LHCN-M2 (cell line): Measurements from ENCODE around the gene CD209. TPM values are rescaled to one million over a fixed set of nuclear protein-coding genes. Genes with fewer than 3 reads are reported as not detected.

Source experiments
- DNase-seq: peaks from one replicate; pipeline ENCODE4 v3.0.0-alpha.2; 2012; ENCODE audit warnings: low read depth
- total RNA-seq: library from RNA; depleted of rRNA; stranded (reverse); fragments of >200 nt; gene quantifications from 2 replicates; pipeline ENCODE4 v1.2.3, GENCODE V29; 2014

Gene CD209
- total RNA-seq, 1 experiment from 2014 or later: not detected

GRCh38 chr19:7706188-7706954 lies 41.0 kb downstream of the CD209 start:
- DNase-seq: no peak

GRCh38 chr19:7705387-7706187 lies 41.7 kb downstream of the CD209 start:
- DNase-seq: no peak

DNA sequence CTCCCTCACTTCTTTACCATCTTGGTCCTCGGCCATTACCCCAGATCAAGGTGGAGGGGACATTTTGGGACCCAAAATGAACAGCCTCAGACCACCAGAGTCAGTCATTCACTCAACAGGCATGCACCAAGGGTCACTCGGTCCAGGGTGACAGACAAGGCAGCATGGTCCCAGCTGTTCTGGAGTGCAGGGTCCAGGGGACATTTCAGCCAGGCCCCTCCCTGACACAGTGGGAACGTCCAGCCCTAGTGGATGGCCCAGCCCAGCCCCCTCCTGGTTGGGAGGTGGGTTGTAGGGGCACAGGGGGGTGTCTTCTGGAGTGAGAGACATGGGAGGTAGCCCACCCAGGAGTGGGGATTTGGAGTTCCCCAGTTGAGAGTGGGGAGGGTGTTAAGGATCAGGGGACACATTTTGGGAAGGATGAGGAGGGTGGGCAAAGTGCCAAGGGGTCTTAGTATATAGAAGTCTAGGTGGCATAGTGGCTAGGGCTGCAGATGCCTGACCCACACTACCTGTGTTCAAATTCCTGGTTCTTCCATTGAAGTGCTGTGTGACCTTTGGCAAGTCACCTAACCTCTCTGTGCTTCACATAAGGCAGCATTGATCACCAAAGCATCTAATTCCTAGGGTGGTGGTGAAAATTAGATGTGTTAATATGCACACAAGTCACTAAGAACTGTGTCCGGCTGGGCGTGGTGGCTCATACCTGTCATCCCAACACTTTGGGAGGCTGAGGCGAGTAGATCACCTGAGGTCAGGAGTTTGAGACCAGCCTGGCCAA lies 42.9 kb downstream of the CD209 start:
- DNase-seq: no peak

DNA sequence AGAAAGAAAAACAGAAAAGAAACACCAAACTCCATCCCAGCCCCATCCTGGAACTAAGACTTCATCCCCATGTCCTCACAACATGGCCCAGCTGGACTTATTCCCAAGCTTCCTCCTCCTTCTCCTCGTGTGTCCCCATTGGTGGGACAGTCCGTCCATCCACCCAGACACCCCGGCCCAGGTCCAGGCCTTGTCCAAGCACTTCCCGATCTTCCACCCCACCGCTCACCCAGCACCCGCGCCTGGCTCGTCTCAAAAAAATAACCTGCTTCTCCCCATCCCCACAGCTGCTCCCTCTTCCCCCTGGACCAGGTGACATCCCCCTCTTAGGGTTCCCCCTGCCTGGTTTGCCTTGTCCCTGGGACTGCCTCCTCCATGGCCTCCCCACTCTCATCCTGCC lies 44.0 kb downstream of the CD209 start:
- DNase-seq: no peak

- DNase-seq: no peak
These were observed 45.5 kb downstream of the CD209 start, which contains the start of gene FCER2 for GRCh38 chr19:7701654-7702457. Gene FCER2 (minus strand): TSS chr19:7702131. CDS start chr19:7699760, 2,371 bp downstream.

- DNase-seq: no peak
These were observed 46.2 kb downstream of the CD209 start for GRCh38 chr19:7701049-7701653.

GRCh38 chr19:7699417-7700401 lies 47.6 kb downstream of the CD209 start:
- DNase-seq: no peak

DNA sequence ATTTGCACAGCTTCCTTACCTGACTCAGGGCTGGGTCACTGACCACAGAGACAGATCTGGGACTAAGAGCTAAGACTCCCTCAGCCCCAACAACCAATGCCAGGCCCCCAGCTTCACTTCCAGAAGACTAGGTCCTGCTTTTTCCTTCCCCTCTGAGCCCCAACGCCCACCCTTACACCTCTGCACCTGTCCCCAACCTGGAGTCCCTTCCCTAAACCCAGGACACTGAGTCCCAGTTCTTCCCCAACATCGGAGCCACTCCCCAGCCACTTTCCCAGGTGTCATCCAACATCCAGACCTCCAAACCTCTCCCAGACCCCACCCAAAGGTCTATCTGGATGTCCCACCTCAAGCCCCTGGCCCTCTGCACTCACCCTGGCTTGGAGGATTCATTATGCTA lies 48.3 kb downstream of the CD209 start:
- no peak for DNase-seq

- DNase-seq: no peak
These were observed 48.8 kb downstream of the CD209 start for GRCh38 chr19:7698583-7698982.

- DNase-seq: no peak
These were observed 49.5 kb downstream of the CD209 start for GRCh38 chr19:7697721-7698287.

DNA sequence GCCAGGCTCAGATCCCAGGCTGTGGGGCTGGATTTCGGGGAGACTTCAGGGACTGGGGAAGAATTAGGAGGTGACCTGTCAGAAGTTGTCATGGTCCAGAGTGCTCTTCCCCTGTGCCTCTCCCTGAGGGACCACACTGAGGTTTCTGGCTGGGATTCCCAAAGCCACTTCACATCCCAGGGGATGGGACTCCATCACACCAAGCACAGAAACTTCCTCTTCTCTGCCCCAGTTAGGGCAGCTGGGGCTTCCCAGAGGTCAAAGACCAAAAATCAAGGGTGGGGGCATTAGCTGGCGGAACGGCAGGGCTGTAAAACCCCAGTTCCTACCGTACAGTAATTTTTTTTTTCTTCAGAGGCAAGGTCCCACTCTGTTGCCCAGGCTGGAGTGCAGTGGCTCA lies 52.8 kb downstream of the CD209 start:
- no peak for DNase-seq

- DNase-seq: no peak
These were observed 54.8 kb downstream of the CD209 start for GRCh38 chr19:7692417-7693088.

DNA sequence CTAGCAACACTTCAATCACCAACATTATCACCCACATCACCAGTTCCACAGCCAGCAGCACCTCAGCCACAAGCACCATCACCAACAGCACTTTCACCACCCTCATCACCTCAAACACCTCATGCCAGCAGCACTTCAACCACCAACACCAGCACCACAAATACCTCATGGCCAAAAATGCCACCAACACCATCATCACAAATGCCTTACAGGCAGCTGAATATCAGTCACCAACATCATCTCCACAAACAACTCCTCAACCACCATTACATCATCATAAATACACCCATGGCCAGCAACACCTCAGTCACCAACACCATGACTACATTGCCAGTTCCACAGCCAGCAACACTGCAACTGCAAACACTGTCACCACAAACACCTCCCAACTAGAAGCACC lies 55.8 kb downstream of the CD209 start:
- no peak for DNase-seq

DNA sequence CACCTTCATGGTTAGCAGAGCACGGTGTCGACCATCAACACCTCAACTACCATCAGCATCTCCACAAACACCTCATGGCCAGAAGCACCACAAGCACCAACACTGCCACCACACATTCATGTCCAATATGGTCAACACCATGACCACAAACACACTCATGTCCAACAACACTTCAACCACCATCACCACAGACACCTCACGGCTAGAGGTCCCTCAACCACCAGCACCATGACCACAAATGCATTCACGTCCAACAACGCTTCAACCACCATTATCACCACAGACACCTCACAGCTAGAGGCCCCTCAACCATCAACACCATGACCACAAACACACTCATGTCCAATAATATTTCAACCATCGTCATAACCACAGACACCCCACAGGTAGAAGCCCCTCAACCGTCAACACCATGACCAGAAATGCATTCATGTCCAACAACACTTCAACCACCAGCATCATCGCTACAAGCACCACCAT lies 56.5 kb downstream of the CD209 start:
- DNase-seq: no peak
